GM18951 (cell line): ENCODE data around the gene RAP2C.

Source experiments
- POLR2A ChIP-seq: IDR thresholded peaks from 4 replicates; pipeline ENCODE4 v1.6.1; 2011; ENCODE audit warnings: mild to moderate bottlenecking; ENCODE audit not compliant: insufficient read length, insufficient read depth; ENCODE audit errors: extremely low read depth
- in situ Hi-C: fragments of 300-500 bp; cut with MboI; formaldehyde crosslinking; loops from one replicate; pipeline ENCODE4 v1.12.0; 2022; ENCODE audit warnings: low sequenced_read_pairs, mixed read lengths, inconsistent platforms; ENCODE audit not compliant: unreplicated experiment

The RAP2C gene

DNA sequence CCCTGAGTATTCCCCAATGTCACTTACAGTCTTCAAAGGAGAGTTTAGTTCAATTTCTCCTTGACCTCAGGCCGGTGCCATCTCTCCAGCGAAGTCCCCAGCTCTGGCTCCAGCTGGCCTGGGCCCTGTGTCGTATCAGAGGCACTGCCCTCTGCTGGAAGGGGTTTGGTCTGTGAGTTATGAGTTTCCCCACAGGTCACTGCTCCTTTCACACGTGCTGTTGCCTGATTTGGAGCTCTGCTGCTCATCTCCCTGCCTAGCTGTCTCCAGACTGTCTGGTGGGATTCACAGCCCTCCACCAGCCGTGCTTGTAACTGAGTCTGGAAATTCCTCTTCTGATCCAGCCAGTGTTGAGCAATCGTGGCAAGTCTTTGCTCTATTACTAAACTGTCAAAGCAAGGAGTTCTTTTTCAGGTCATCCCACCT is at the start of gene RAP2C:
Gene RAP2C, minus strand, starts transcription at position 105 of the 426 bp plus-strand sequence. CDS start 2,179 bp downstream, outside the sequence.
- in situ Hi-C loops = loop anchor here (25.0 kb wide), 1 partner anchor 357 kb away; no protein-coding TSS in a partner anchor
- no peak for TF ChIP-seq POLR2A

GRCh38 chrX:132267392-132267791 is 48.1 kb upstream of the RAP2C start:
- no peak for TF ChIP-seq POLR2A
- in situ Hi-C loops = no loop called here

GRCh38 chrX:132266583-132267355 is 47.5 kb upstream of the RAP2C start:
- in situ Hi-C loops = no loop called here
- no peak for TF ChIP-seq POLR2A

DNA sequence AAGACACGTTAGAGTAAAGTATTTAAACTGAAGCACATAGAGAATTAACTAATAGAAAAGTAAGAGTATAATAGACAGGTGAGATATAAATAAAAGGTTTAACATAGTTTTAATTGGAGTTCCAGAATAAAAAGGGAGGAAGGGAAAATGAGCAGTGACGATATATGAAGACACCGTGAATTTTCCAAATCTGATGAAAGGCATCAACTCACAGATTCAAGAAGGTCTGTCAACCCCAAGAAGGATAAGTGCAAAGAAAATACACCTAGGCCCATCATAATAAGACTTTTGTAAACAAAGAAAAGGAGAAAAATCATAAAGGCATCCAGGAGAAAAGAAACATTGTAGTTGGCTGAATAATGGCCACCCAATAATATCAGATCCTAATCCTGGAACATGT is 43.9 kb upstream of the RAP2C start:
- TF ChIP-seq POLR2A = no peak
- in situ Hi-C loops = no loop called here

DNA sequence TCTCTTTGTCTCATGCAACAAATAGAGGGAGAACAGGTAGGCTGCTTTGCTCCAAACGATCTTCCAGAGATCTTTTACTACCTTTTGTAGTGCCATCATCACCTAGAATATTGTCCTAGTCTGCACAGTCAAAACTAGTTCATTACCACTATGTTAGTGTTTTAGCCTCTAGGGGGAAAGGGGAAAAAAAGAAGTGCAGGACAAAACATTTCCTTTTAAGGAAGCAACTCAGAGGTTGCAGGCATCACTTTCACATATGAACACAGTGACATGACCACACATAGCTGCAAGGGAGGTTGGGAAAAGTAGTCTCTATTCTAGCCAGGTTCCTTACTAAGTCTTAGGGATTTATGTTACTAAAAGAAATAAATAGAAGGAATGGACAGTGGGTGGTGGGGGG is 39.3 kb upstream of the RAP2C start:
- in situ Hi-C loops = no loop called here

DNA sequence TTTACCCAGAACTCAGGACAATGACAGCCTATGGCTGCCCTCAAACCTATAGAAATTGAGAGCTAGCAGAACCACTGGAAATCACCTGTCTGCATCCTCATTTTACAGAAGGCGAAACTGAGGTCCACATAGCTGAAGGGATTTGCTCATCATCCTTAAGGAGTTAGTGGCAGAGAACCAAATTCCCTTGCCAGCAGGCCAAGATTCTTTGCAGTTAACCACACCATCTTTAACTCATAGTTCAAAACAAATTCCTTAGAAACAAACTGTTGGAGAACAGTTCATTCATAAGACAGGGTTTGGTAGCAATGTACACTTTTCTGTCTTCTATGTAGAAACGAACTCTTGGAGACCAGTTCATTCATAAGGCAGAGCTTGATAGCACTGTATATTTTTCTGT is 37.9 kb upstream of the RAP2C start:
- TF ChIP-seq POLR2A = no peak

More for the DNA sequence above, 39.3 kb upstream of the RAP2C start:
- no peak for TF ChIP-seq POLR2A

DNA sequence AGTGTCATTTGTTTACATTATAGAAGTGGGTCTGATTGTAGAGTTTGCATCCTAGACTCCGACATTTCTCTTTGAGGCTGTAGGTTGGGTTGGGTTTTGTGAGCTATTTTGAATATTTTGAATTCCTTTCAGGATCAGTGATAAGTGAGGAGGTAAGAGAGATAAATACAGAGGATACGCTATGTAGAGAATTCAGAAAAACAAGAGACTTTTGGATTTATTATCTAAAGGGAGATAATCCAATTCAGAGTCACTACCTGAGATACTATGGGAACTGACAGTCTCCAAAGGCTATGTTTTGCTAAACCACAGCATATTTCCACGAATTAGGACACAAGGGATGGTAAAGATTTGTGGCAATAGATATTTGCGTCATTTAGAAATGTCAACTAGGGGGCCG is 16.9 kb upstream of the RAP2C start:
- no peak for TF ChIP-seq POLR2A

More for the DNA sequence above, 37.9 kb upstream of the RAP2C start:
- in situ Hi-C loops = no loop called here

GRCh38 chrX:132235488-132235887 is 16.2 kb upstream of the RAP2C start:
- in situ Hi-C loops = no loop called here
- no peak for TF ChIP-seq POLR2A

More for the DNA sequence above, 16.9 kb upstream of the RAP2C start:
- in situ Hi-C loops = no loop called here

DNA sequence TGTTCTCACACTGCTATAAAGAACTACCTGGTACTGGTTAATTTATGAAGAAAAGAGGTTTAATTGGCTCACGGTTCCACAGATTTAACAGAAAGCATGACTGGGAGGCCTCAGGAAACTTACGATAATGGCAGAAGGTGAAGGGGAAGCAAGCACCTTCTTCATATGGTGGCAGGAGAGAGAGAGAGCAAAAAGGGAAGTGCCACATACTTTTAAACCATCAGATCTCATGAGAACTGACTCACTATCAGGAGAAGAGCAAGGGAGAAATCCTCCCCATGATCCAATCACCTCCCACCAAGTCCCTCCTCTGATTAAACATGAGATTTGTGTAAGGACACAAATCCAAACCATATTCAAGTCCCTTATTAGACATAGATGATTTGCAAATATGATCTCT is 12.3 kb upstream of the RAP2C start:
- in situ Hi-C loops = no loop called here
- TF ChIP-seq POLR2A = no peak

DNA sequence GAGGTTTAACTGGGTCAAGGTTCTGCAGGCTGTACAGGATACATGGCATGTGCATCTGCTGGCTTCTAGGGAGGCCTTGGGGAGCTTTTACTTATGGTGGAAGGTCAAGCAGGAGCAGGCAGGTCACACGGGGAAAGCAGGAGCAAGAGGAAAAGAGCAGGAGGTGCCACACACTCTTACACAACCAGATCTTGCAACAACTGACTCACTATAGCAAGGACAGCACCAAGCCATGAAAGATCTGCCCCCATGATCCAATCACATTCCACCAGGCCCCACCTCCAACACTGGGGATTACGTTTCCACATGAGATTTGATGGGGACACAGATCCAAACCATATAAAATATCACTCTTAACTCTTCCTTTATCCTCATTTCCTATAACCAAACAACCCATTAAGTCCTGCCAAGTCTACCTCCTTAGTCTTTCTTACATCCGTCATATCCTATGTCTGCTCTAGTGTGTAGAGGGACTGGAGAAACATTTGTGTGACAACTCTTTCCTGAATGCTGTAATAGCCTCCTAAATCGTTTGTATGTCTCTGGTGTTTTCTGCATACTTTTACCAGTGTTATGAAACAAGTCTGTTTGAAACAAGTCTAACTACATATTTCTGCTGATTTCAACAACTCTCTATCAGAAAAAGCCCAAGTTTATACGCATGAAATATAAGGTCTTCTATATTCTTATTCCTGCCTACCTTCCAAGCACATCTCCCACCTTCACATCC is 8.3 kb upstream of the RAP2C start:
- in situ Hi-C loops = no loop called here
- no peak for TF ChIP-seq POLR2A

- in situ Hi-C loops = no loop called here
- no peak for TF ChIP-seq POLR2A
These were observed 6.9 kb upstream of the RAP2C start for GRCh38 chrX:132226169-132226568.

GRCh38 chrX:132218100-132218812 is 991 bp downstream of the RAP2C start:
- TF ChIP-seq POLR2A = peak; percentile 67
- in situ Hi-C loops = loop anchor here (25.0 kb wide), 1 partner anchor 356 kb away; no protein-coding TSS in a partner anchor

DNA sequence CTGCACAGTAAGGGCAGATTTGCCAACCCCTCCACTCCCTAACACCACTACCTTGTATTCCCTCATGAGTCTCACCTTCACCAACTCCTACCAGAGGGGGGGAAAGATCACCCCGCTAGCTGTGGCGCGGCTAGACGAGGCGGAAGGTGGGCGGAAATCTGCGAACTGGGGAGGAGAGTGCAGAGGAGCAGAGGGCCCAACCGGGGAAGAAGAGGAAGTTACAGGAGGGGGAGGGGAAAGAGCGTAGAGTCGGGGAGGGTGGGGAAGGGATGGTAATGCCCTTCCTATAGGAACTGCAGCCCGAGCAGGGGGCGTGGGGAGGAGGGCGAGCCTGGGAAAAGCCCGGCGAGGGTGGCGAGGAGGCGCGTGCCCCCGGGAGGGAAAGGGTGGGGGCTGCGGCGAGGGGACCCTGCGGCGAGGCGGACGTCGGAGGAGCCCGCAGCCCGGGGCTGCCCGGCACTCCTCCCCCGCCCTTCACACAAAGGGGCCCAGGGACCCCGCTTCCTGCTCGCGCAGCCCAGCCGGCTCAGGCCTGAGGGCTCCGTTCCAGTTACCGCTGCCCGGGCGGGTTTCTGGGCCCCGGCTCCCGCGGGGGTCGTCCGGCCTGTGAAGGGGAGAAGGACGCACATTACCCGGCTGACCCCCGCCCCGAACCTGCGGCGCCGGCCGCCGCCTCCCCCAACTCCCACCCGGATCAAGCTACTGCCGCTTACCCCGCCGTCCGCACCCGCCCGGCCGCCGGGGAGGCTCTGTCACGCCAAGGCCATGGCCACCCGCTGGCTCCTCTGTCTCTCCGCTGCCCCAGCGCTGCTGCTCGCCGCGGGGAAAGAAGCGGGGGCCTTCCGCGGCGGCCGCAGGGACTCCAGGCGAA is 1.8 kb downstream of the RAP2C start:
- TF ChIP-seq POLR2A = peak; percentile 59

GRCh38 chrX:132216806-132217202 is 2.4 kb downstream of the RAP2C start:
- no peak for TF ChIP-seq POLR2A
- in situ Hi-C loops = loop anchor here (25.0 kb wide), 1 partner anchor 355 kb away; no protein-coding TSS in a partner anchor

More for the DNA sequence above, 1.8 kb downstream of the RAP2C start:
- in situ Hi-C loops = loop anchor here (25.0 kb wide), 1 partner anchor 355 kb away; no protein-coding TSS in a partner anchor
